WTC11 (cell line): ENCODE measurements around the gene TCEA2. TPM values are rescaled to one million over a fixed set of nuclear protein-coding genes. Genes with fewer than 3 reads are reported as not detected.

Experiments used
- ATAC-seq: fragments of 200-7000 bp; cut with Tn5 transposase; 2 replicates; pipeline ENCODE4 v1.10.0; 2021; ENCODE audit warnings: mild to moderate bottlenecking, moderate library complexity
- CTCF ChIA-PET: fragments of 300-600 bp; sonication (Branson Sonifier 250); formaldehyde crosslinking; loops from one replicate; lab custom pipeline; 2021; ENCODE audit warnings: antibody characterized with exemption; lab: Charles Lee
- POLR2A ChIA-PET: fragments of 350-600 bp; sonication (Branson Sonifier 250); formaldehyde crosslinking; loops from one replicate; lab custom pipeline; 2021; ENCODE audit warnings: antibody characterized with exemption; lab: Charles Lee
- DNase-seq: peaks from one replicate; pipeline ENCODE4 v3.0.0; 2021; ENCODE audit warnings: low spot score
- H3K27ac Mint-ChIP-seq: 2 replicates; pipeline ENCODE4 v1.8.0; 2021; ENCODE audit warnings: mixed read lengths
- H3K27me3 Mint-ChIP-seq: 2 replicates; pipeline ENCODE4 v1.8.0; 2021; ENCODE audit warnings: low read depth, mild to moderate bottlenecking, moderate library complexity, mixed read lengths
- H3K36me3 Mint-ChIP-seq: 2 replicates; pipeline ENCODE4 v1.8.0; 2021; ENCODE audit warnings: mixed read lengths
- H3K4me1 Mint-ChIP-seq: 2 replicates; pipeline ENCODE4 v1.8.0; 2022; ENCODE audit warnings: mixed read lengths
- H3K4me3 Mint-ChIP-seq: 2 replicates; pipeline ENCODE4 v1.8.0; 2021; ENCODE audit warnings: mild to moderate bottlenecking, moderate library complexity, mixed read lengths
- H3K9me3 Mint-ChIP-seq: 2 replicates; pipeline ENCODE4 v1.8.0; 2021; ENCODE audit warnings: mixed read lengths
- AFF4 ChIP-seq: sonication (generic); formaldehyde crosslinking; IDR thresholded peaks from 2 replicates; pipeline ENCODE4 v1.8.1; 2023; ENCODE audit warnings: mild to moderate bottlenecking, missing genetic modification reagents, borderline replicate concordance
- ATF1 ChIP-seq: sonication (generic); formaldehyde crosslinking; IDR thresholded peaks from 2 replicates; pipeline ENCODE4 v1.8.1; 2023; ENCODE audit warnings: mild to moderate bottlenecking, moderate library complexity, missing genetic modification reagents
- ATF2 ChIP-seq: sonication (generic); formaldehyde crosslinking; IDR thresholded peaks from 2 replicates; pipeline ENCODE4 v1.8.1; 2022; ENCODE audit warnings: low read depth, missing genetic modification reagents, borderline replicate concordance
- ATF6 ChIP-seq: sonication (generic); formaldehyde crosslinking; IDR thresholded peaks from 2 replicates; pipeline ENCODE4 v1.8.1; 2023; ENCODE audit warnings: mild to moderate bottlenecking, missing genetic modification reagents
- CREB1 ChIP-seq: sonication (generic); formaldehyde crosslinking; IDR thresholded peaks from 2 replicates; pipeline ENCODE4 v1.8.0; 2023; ENCODE audit warnings: mild to moderate bottlenecking, missing genetic modification reagents
- ETV6 ChIP-seq: sonication (generic); formaldehyde crosslinking; IDR thresholded peaks from 2 replicates; pipeline ENCODE4 v1.8.1; 2022; ENCODE audit warnings: mild to moderate bottlenecking, missing genetic modification reagents
- FOXP4 ChIP-seq: sonication (generic); formaldehyde crosslinking; IDR thresholded peaks from 2 replicates; pipeline ENCODE4 v1.8.0; 2022; ENCODE audit warnings: mild to moderate bottlenecking, missing genetic modification reagents
- GABPB1 ChIP-seq: sonication (generic); formaldehyde crosslinking; IDR thresholded peaks from 2 replicates; pipeline ENCODE4 v1.8.1; 2023; ENCODE audit warnings: mild to moderate bottlenecking, missing genetic modification reagents
- IRF2 ChIP-seq: sonication (generic); formaldehyde crosslinking; IDR thresholded peaks from 2 replicates; pipeline ENCODE4 v1.8.0; 2022; ENCODE audit warnings: low read depth, missing genetic modification reagents, borderline replicate concordance
- MAX ChIP-seq: sonication (generic); formaldehyde crosslinking; IDR thresholded peaks from 2 replicates; pipeline ENCODE4 v1.8.0; 2022; ENCODE audit warnings: mild to moderate bottlenecking, missing genetic modification reagents
- MLX ChIP-seq: sonication (generic); formaldehyde crosslinking; IDR thresholded peaks from 2 replicates; pipeline ENCODE4 v1.8.1; 2023; ENCODE audit warnings: mild to moderate bottlenecking, missing genetic modification reagents, moderate library complexity
- USF2 ChIP-seq: sonication (generic); formaldehyde crosslinking; IDR thresholded peaks from 2 replicates; pipeline ENCODE4 v1.8.1; 2023; ENCODE audit warnings: mild to moderate bottlenecking, missing genetic modification reagents, moderate library complexity
- ZBTB43 ChIP-seq: sonication (generic); formaldehyde crosslinking; IDR thresholded peaks from 2 replicates; pipeline ENCODE4 v1.8.1; 2023; ENCODE audit warnings: mild to moderate bottlenecking, missing genetic modification reagents
- ZNF423 ChIP-seq: fragments of 250-450 bp; sonication (Bioruptor Pico); IDR thresholded peaks from 2 replicates; pipeline ENCODE4 v2.1.2; 2022; ENCODE audit warnings: mild to moderate bottlenecking, moderate library complexity
- ZNF532 ChIP-seq: fragments of 250-450 bp; sonication (Bioruptor Pico); IDR thresholded peaks from 2 replicates; pipeline ENCODE4 v1.9.0; 2021; ENCODE audit warnings: mild to moderate bottlenecking, borderline replicate concordance
- total RNA-seq: library from RNA; stranded (reverse); gene quantifications from 3 replicates; pipeline ENCODE4 v1.2.3, GENCODE V29; 2021

The TCEA2 gene
- total RNA-seq, 1 experiment from 2014 or later = 55.8 TPM

- DNase-seq = no peak
- Mint-ChIP-seq H3K9me3 (no peaks in the 10 kb centered on the region), H3K36me3 (no peaks in the 10 kb centered on the region), H3K4me3 (no peak overlapping the region), H3K27me3 (no peaks in the 10 kb centered on the region), H3K27ac (no peak overlapping the region), H3K4me1 (peaks cover 5% of the 10 kb centered on the region)
- TF ChIP-seq FOXP4 (CRISPR knock-in tag) (no peak), USF2 (CRISPR knock-in tag) (no peak), IRF2 (CRISPR knock-in tag) (no peak), ZBTB43 (CRISPR knock-in tag) (no peak), ZNF532 (CRISPR knock-in tag) (no peak), ATF6 (CRISPR knock-in tag) (no peak), MLX (CRISPR knock-in tag) (no peak), CREB1 (CRISPR knock-in tag) (no peak), ETV6 (CRISPR knock-in tag) (no peak), ATF2 (no peak), AFF4 (CRISPR knock-in tag) (no peak), ZNF423 (CRISPR knock-in tag) (no peak), GABPB1 (no peak), ATF1 (CRISPR knock-in tag) (no peak), MAX (no peak)
- POLR2A ChIA-PET = no interaction called here
- no peak for ATAC-seq
- CTCF ChIA-PET = interaction anchor here (1.3 to 5.9 kb wide), 4 partner anchors 13 to 46 kb away, joined by 4 to 30 read pairs (median 12); partner anchors contain the start of gene LKAAEAR1
Observed at GRCh38 chr20:64115171-64115911, 52.3 kb downstream of the TCEA2 start.
